HepG2 (cell line): Measurements from ENCODE around the gene DNAJC1. TPM values are rescaled to one million over a fixed set of nuclear protein-coding genes. Genes with fewer than 3 reads are reported as not detected.

Source experiments
- BHLHE40 ChIP-seq: IDR thresholded peaks from 2 replicates; pipeline ENCODE4 v1.6.1; 2011; ENCODE audit warnings: low read length, improper control_type of control experiment
- CEBPB ChIP-seq: IDR thresholded peaks from 2 replicates; pipeline ENCODE4 v1.6.1; 2011; ENCODE audit warnings: low read depth, low read length, improper control_type of control experiment, borderline replicate concordance
- FOXC1 ChIP-seq: sonication (generic); formaldehyde crosslinking; IDR thresholded peaks from 2 replicates; pipeline ENCODE4 v1.8.0; 2022; ENCODE audit warnings: mild to moderate bottlenecking, missing genetic modification reagents, borderline replicate concordance
- FOXP1 ChIP-seq, 2 experiments: fragments of 450-650 bp in 1 of 2; IDR thresholded peaks; 2 replicates each; pipeline ENCODE4 v1.6.1; 2017 to 2018; ENCODE audit warnings: antibody characterized with exemption in 1 of 2
- HNF4A ChIP-seq: sonication (generic); formaldehyde crosslinking; IDR thresholded peaks from 2 replicates; pipeline ENCODE4 v1.4.0; 2020; ENCODE audit warnings: missing genetic modification reagents
- KDM2A ChIP-seq: sonication (generic); formaldehyde crosslinking; IDR thresholded peaks from 2 replicates; pipeline ENCODE4 v1.4.0; 2020; ENCODE audit warnings: low read depth, missing genetic modification reagents, borderline replicate concordance
- NFKBIZ ChIP-seq: IDR thresholded peaks from 2 replicates; pipeline ENCODE4 v1.6.1; 2018; ENCODE audit warnings: missing genetic modification reagents, missing compliant biosample characterization
- NFRKB ChIP-seq: fragments of 450-650 bp; IDR thresholded peaks from 2 replicates; pipeline ENCODE4 v1.6.1; 2017
- ZFP1 ChIP-seq: IDR thresholded peaks from 2 replicates; pipeline ENCODE4 v1.6.1; 2016
- ZNF124 ChIP-seq: sonication (generic); formaldehyde crosslinking; IDR thresholded peaks from 2 replicates; pipeline ENCODE4 v1.4.0; 2020; ENCODE audit warnings: missing genetic modification reagents
- ZNF337 ChIP-seq: sonication (generic); formaldehyde crosslinking; IDR thresholded peaks from 2 replicates; pipeline ENCODE4 v1.5.1; 2020; ENCODE audit warnings: missing genetic modification reagents, low read depth, mild to moderate bottlenecking, borderline replicate concordance
- ZNF749 ChIP-seq: sonication (generic); formaldehyde crosslinking; IDR thresholded peaks from 2 replicates; pipeline ENCODE4 v1.8.0; 2022; ENCODE audit warnings: mild to moderate bottlenecking, missing genetic modification reagents, moderate library complexity, borderline replicate concordance
- polyA plus RNA-seq, 8 experiments: library from polyadenylated mRNA; depleted of rRNA in 3 of 8; stranded (reverse) in 7 of 8; unstranded in 1 of 8; fragments of >200 nt; fragmentation: Illumina TruSeq in 4 of 8; extraction: Trizol in 4 of 8; gene quantifications; 2 replicates each; pipeline versions ENCODE4 v1.2.1 to v1.2.3, GENCODE V29; 2011 to 2016; ENCODE audit warnings: low read depth in 4 of 8, missing spikeins in 1 of 8, mixed read lengths in 1 of 8; ENCODE audit not compliant: insufficient read depth in 1 of 8
- total RNA-seq, 5 experiments: library from RNA; depleted of rRNA; stranded (reverse); fragments of >200 nt; fragmentation: Illumina TruSeq; extraction: Trizol; gene quantifications; 2 replicates each; pipeline ENCODE4 v1.2.3, GENCODE V29; 2016; ENCODE audit warnings: low read depth in 1 of 5
- TF ChIP-seq, protein P1 (sequence below): sonication (generic); formaldehyde crosslinking; IDR thresholded peaks from 2 replicates; pipeline ENCODE4 v1.9.0; 2021; ENCODE audit warnings: missing genetic modification reagents, borderline replicate concordance
- TF ChIP-seq, protein P2 (sequence below): sonication (generic); formaldehyde crosslinking; IDR thresholded peaks from 2 replicates; pipeline ENCODE4 v1.5.0; 2020; ENCODE audit warnings: mild to moderate bottlenecking, missing genetic modification reagents, borderline replicate concordance
- TF ChIP-seq, protein P3 (sequence below): IDR thresholded peaks from 2 replicates; pipeline ENCODE4 v1.6.1; 2012; ENCODE audit warnings: low read length, improper control_type of control experiment
- TF ChIP-seq, protein P4 (sequence below): fragments of 450-650 bp; IDR thresholded peaks from 2 replicates; pipeline ENCODE4 v1.6.1; 2016

Gene DNAJC1
- total and polyA plus RNA-seq, 2 of the 13 experiments (the other 11 are each of a cell fraction or from before 2014, with no cell fraction given): 9.9 to 16.6 TPM

DNA sequence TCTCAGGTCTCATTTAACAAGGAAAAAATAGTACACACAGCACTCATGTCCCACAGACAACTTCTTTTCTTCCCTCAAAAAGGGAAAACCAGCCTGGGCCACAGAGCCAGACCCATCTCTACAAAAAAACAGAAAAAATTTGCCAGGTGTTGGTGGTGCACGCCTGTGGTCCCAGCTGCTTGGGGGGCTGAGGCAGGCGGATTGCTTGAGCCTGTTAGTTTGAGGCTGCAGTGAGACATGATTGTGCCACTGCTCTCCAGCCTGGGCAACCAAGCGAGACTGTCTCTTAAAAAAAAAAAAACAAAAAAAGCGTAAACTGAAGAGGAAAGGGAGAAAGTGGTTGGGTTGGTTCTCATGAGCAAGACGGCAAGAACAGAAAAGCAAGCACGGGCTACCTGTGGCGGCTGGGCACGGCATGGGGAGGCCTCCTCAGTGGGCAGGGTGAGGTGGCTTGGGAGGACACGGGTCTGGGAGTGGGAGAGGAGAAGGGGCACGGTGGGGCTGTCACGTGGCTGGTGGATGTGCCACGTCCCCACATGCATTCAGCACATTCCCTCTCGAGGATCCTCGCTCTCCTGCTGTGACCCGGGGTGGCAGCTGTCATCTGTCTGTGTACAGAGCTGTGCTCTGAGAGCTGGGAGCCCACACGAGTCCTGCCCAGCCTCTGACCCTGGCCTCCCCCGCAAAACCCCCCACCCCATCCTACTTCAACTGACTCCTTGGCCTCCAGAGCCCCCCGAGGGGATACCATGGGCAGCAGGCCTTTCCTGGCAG lies 249.8 kb downstream of the DNAJC1 start (continued):
- TF ChIP-seq FOXP1 (IDR thresholded peaks at IDR 0.05): no peak
- TF ChIP-seq FOXP1 (CRISPR knock-in tag; IDR thresholded peaks at IDR 0.05): no peak
- no peak for TF ChIP-seq KDM2A
- no peak for TF ChIP-seq ZNF337 (CRISPR knock-in tag)
- no peak for TF ChIP-seq ZFP1 (CRISPR knock-in tag)
- no peak for TF ChIP-seq BHLHE40
- no peak for TF ChIP-seq NFKBIZ (CRISPR knock-in tag)
- TF ChIP-seq FOXC1 (CRISPR knock-in tag): 0 out of 2 replicates have a peak, but pooled peaks have one; percentile 17
- TF ChIP-seq, protein P1, sequence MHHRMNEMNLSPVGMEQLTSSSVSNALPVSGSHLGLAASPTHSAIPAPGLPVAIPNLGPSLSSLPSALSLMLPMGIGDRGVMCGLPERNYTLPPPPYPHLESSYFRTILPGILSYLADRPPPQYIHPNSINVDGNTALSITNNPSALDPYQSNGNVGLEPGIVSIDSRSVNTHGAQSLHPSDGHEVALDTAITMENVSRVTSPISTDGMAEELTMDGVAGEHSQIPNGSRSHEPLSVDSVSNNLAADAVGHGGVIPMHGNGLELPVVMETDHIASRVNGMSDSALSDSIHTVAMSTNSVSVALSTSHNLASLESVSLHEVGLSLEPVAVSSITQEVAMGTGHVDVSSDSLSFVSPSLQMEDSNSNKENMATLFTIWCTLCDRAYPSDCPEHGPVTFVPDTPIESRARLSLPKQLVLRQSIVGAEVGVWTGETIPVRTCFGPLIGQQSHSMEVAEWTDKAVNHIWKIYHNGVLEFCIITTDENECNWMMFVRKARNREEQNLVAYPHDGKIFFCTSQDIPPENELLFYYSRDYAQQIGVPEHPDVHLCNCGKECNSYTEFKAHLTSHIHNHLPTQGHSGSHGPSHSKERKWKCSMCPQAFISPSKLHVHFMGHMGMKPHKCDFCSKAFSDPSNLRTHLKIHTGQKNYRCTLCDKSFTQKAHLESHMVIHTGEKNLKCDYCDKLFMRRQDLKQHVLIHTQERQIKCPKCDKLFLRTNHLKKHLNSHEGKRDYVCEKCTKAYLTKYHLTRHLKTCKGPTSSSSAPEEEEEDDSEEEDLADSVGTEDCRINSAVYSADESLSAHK (CRISPR knock-in tag): no peak
- TF ChIP-seq ZNF749 (CRISPR knock-in tag): no peak
- TF ChIP-seq CEBPB: no peak
- TF ChIP-seq NFRKB: no peak
- TF ChIP-seq, protein P2, sequence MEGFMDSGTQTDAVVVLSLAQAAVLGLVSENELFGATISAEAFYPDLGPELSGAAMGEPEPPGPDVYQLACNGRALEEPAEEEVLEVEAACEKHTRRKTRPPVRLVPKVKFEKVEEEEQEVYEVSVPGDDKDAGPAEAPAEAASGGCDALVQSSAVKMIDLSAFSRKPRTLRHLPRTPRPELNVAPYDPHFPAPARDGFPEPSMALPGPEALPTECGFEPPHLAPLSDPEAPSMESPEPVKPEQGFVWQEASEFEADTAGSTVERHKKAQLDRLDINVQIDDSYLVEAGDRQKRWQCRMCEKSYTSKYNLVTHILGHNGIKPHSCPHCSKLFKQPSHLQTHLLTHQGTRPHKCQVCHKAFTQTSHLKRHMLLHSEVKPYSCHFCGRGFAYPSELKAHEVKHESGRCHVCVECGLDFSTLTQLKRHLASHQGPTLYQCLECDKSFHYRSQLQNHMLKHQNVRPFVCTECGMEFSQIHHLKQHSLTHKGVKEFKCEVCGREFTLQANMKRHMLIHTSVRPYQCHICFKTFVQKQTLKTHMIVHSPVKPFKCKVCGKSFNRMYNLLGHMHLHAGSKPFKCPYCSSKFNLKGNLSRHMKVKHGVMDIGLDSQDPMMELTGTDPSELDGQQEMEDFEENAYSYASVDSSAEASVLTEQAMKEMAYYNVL (CRISPR knock-in tag): 0 out of 2 replicates have a peak, but pooled peaks have one; percentile 5
- TF ChIP-seq ZNF124 (CRISPR knock-in tag): no peak
- TF ChIP-seq, protein P3, sequence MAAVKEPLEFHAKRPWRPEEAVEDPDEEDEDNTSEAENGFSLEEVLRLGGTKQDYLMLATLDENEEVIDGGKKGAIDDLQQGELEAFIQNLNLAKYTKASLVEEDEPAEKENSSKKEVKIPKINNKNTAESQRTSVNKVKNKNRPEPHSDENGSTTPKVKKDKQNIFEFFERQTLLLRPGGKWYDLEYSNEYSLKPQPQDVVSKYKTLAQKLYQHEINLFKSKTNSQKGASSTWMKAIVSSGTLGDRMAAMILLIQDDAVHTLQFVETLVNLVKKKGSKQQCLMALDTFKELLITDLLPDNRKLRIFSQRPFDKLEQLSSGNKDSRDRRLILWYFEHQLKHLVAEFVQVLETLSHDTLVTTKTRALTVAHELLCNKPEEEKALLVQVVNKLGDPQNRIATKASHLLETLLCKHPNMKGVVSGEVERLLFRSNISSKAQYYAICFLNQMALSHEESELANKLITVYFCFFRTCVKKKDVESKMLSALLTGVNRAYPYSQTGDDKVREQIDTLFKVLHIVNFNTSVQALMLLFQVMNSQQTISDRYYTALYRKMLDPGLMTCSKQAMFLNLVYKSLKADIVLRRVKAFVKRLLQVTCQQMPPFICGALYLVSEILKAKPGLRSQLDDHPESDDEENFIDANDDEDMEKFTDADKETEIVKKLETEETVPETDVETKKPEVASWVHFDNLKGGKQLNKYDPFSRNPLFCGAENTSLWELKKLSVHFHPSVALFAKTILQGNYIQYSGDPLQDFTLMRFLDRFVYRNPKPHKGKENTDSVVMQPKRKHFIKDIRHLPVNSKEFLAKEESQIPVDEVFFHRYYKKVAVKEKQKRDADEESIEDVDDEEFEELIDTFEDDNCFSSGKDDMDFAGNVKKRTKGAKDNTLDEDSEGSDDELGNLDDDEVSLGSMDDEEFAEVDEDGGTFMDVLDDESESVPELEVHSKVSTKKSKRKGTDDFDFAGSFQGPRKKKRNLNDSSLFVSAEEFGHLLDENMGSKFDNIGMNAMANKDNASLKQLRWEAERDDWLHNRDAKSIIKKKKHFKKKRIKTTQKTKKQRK: no peak
- TF ChIP-seq, protein P4, sequence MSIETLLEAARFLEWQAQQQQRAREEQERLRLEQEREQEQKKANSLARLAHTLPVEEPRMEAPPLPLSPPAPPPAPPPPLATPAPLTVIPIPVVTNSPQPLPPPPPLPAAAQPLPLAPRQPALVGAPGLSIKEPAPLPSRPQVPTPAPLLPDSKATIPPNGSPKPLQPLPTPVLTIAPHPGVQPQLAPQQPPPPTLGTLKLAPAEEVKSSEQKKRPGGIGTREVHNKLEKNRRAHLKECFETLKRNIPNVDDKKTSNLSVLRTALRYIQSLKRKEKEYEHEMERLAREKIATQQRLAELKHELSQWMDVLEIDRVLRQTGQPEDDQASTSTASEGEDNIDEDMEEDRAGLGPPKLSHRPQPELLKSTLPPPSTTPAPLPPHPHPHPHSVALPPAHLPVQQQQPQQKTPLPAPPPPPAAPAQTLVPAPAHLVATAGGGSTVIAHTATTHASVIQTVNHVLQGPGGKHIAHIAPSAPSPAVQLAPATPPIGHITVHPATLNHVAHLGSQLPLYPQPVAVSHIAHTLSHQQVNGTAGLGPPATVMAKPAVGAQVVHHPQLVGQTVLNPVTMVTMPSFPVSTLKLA: no peak
- TF ChIP-seq HNF4A (CRISPR knock-in tag): no peak
